ENCODE measurements around the gene TTC34.
"Not testable (repeated sequence)": the region's sequence is repeated elsewhere in the genome, so short reads cannot be mapped to it uniquely, and the experiment has no call there.

The TTC34 gene

GRCh38 chr1:2796890-2797740 lies 4.4 kb downstream of the TTC34 start:
- DNase-seq (ENCODE audit: low spot score): no peak

- DNase-seq (ENCODE audit: low spot score): no peak
Observed at GRCh38 chr1:2795926-2796325, 5.6 kb downstream of the TTC34 start.

GRCh38 chr1:2791027-2791760 lies 10.3 kb downstream of the TTC34 start:
- no peak for DNase-seq (ENCODE audit: low spot score)

GRCh38 chr1:2789986-2790581 lies 11.4 kb downstream of the TTC34 start:
- DNase-seq (ENCODE audit: low spot score): no peak

GRCh38 chr1:2789164-2789985 lies 12.1 kb downstream of the TTC34 start:
- DNase-seq (ENCODE audit: low spot score): no peak

GRCh38 chr1:2788506-2789163 lies 12.9 kb downstream of the TTC34 start:
- no peak for DNase-seq (ENCODE audit: low spot score)

GRCh38 chr1:2787163-2787911 lies 14.2 kb downstream of the TTC34 start:
- no peak for DNase-seq (ENCODE audit: low spot score)

GRCh38 chr1:2786329-2787162 lies 14.9 kb downstream of the TTC34 start:
- peak; percentile 53 for DNase-seq (ENCODE audit: low spot score)

GRCh38 chr1:2785631-2786328 lies 15.7 kb downstream of the TTC34 start:
- DNase-seq (ENCODE audit: low spot score): no peak

- no peak for DNase-seq (ENCODE audit: low spot score)
Observed at GRCh38 chr1:2784854-2785630, 16.5 kb downstream of the TTC34 start.

- no peak for DNase-seq (ENCODE audit: low spot score)
Observed at GRCh38 chr1:2783435-2784397, 17.8 kb downstream of the TTC34 start.

- no peak for DNase-seq (ENCODE audit: low spot score)
Observed at GRCh38 chr1:2783069-2783434, 18.4 kb downstream of the TTC34 start.

- no peak for DNase-seq (ENCODE audit: low spot score)
Observed at GRCh38 chr1:2781627-2782026, 19.9 kb downstream of the TTC34 start.

- DNase-seq (ENCODE audit: low spot score): no peak
Observed at GRCh38 chr1:2778220-2778592, 23.3 kb downstream of the TTC34 start.

GRCh38 chr1:2777424-2778219 lies 23.9 kb downstream of the TTC34 start:
- no peak for DNase-seq (ENCODE audit: low spot score)

GRCh38 chr1:2775333-2775732 lies 26.2 kb downstream of the TTC34 start:
- not testable (repeated sequence) for DNase-seq (ENCODE audit: low spot score)

- not testable (repeated sequence) for DNase-seq (ENCODE audit: low spot score)
Observed at GRCh38 chr1:2768052-2768451, 33.4 kb downstream of the TTC34 start.

All from hematopoietic multipotent progenitor cell treated with erythropoietin and hydrocortisone succinate and interleukin-3 and kit ligand, for 17 days (in vitro differentiated cells).